ENCODE results near the gene SERPINB1. TPM values are rescaled to one million over a fixed set of nuclear protein-coding genes. Genes with fewer than 3 reads are reported as not detected.
"Not testable (repeated sequence)": the region's sequence is repeated elsewhere in the genome, so short reads cannot be mapped to it uniquely, and the experiment has no call there.

The SERPINB1 gene
- total RNA-seq, 2 donors from 2014 or later, result 103 to 275 TPM

GRCh38 chr6:2860706-2861059, 19.0 kb upstream of the SERPINB1 start:
- Mint-ChIP-seq H3K4me3 (peak overlapping the region; percentile 86), H3K4me1 (ENCODE audit: low read depth in 2 of 2) (peaks cover 53 to 71% of the 10 kb centered on the region in 2 donors), H3K27ac (peak overlapping the region; percentile 91 to 99)
- not testable (repeated sequence) for DNase-seq (ENCODE audit: low spot score); H3K27me3 Mint-ChIP-seq; H3K36me3 Mint-ChIP-seq; H3K9me3 Mint-ChIP-seq; ATAC-seq

- H3K4me3 Mint-ChIP-seq, result peak overlapping the region; percentile 94
- H3K36me3 Mint-ChIP-seq; H3K27me3 Mint-ChIP-seq; ATAC-seq; DNase-seq (ENCODE audit: low spot score); H3K9me3 Mint-ChIP-seq: not testable (repeated sequence)
- peaks cover 59 to 76% of the 10 kb centered on the region in 2 donors for H3K4me1 Mint-ChIP-seq (ENCODE audit: low read depth in 2 of 2)
- H3K27ac Mint-ChIP-seq, result peak overlapping the region; percentile 98 to 99
Observed at GRCh38 chr6:2859798-2860705, 18.4 kb upstream of the SERPINB1 start.

DNA sequence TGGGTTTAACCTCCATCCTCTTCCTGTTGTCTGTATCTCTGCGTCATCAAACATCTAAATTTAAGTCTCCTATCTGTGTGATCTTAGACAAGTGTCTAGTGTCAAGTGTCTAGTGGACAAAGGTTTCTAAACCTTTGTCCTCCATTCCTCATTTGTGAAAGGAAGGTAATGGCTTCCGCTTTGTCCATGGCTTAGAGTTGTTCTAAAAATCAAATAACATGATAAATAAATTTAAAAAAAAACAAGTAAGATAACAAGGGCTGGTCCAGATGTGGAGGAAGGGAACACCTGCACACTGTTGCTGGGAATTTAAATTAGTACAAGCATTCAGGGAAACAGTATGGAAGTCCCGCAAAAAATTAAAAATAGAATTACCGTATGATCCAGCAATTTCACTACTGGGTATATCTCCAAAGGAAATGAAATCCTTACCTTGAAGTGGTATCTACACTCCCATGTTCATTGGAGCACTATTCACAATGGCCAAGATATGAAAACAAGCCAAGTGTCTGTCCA, 17.6 kb upstream of the SERPINB1 start:
- peaks cover 67 to 84% of the 10 kb centered on the region in 2 donors for H3K4me1 Mint-ChIP-seq (ENCODE audit: low read depth in 2 of 2)
- ATAC-seq (no peak), DNase-seq (ENCODE audit: low spot score) (no peak)
- H3K27me3 Mint-ChIP-seq, result no peaks in the 10 kb centered on the region
- H3K9me3 Mint-ChIP-seq, result no peaks in the 10 kb centered on the region
- H3K4me3 Mint-ChIP-seq, result peak overlapping the region; percentile 94
- H3K36me3 Mint-ChIP-seq, result peaks cover 9% of the 10 kb centered on the region
- H3K27ac Mint-ChIP-seq, result peak overlapping the region; percentile 98 to 99

DNA sequence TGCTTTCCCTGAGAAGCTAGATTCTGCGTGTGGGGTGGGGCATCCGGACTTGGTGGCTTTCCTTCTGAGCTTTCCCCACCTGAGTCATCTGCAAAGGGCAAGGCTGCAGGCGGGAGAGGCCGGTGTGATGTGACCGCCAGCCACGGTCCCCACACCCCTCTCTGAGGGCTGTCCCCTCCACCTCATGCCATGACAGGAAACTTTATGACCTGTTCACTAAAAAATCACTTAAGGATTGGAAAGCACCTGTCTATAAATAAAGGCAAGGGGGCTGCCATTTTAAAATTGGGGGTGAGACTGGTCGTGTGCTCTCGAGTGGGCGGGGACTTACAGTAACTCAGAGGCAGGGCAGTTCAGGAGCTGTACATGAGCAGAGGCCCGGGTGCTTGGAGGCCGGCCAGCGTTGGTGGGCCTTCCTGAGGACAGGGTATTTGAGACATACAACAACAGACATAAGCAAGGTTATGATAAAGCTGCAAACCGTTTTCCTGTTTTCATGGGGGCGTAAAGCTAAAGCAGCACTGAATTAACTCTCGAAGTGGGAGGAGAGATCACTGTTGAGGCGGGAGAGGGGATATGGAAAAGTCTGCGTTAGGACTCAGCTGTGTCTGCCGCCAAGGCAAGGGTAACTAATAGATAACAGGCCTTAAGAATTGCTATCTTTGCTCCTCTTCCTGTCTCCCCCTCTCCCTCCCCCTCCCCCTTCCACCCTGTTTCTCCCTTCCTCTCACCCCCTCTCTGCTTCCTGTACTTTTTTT, 16.1 kb upstream of the SERPINB1 start:
- H3K27ac Mint-ChIP-seq, result peak overlapping the region; percentile 98 to 99
- peak overlapping the region; percentile 94 for H3K4me3 Mint-ChIP-seq
- peaks cover 9% of the 10 kb centered on the region for H3K36me3 Mint-ChIP-seq
- DNase-seq (ENCODE audit: low spot score) (peak; percentile 95), ATAC-seq (peak; percentile 84 to 89)
- H3K27me3 Mint-ChIP-seq, result no peaks in the 10 kb centered on the region
- peaks cover 79 to 89% of the 10 kb centered on the region in 2 donors for H3K4me1 Mint-ChIP-seq (ENCODE audit: low read depth in 2 of 2)
- H3K9me3 Mint-ChIP-seq, result no peaks in the 10 kb centered on the region

- DNase-seq (ENCODE audit: low spot score) (no peak), ATAC-seq (no peak)
- Mint-ChIP-seq H3K27ac (peak overlapping the region; percentile 98 to 99), H3K4me3 (peak overlapping the region; percentile 94), H3K36me3 (peaks cover 9% of the 10 kb centered on the region), H3K4me1 (ENCODE audit: low read depth in 2 of 2) (peaks cover 84 to 89% of the 10 kb centered on the region in 2 donors), H3K27me3 (no peaks in the 10 kb centered on the region), H3K9me3 (no peaks in the 10 kb centered on the region)
Observed at GRCh38 chr6:2857185-2857579, 15.5 kb upstream of the SERPINB1 start.

DNA sequence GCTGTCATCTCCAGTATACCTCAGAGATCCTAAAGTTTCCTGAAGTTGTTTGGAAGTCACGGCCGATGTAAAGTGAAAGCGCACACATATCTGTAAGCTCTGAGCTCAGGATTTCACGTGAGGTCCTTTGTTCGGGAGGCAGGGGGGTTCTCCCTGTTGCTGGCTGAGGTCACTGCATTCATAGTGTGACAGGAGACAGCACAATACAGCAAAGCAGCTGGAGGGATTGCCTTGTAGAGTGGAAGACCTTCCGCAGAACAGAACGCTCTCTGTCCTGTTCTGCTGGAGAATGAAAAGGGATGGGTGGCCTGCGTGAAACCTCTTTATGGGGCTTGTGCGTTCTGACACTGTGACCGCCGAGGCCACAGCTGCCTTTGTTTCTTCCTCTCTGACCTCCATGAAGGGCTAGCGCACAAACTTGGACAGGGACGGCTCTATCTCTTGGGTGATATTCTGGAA, 13.4 kb upstream of the SERPINB1 start:
- ATAC-seq (no peak), DNase-seq (ENCODE audit: low spot score) (no peak)
- peak overlapping the region; percentile 98 to 99 for H3K27ac Mint-ChIP-seq
- H3K9me3 Mint-ChIP-seq, result no peaks in the 10 kb centered on the region
- no peaks in the 10 kb centered on the region for H3K36me3 Mint-ChIP-seq
- peak overlapping the region; percentile 94 for H3K4me3 Mint-ChIP-seq
- peaks cover 72 to 74% of the 10 kb centered on the region in 2 donors for H3K4me1 Mint-ChIP-seq (ENCODE audit: low read depth in 2 of 2)
- no peaks in the 10 kb centered on the region for H3K27me3 Mint-ChIP-seq

- peak overlapping the region; percentile 98 to 99 for H3K27ac Mint-ChIP-seq
- peaks cover 70 to 71% of the 10 kb centered on the region in 2 donors for H3K4me1 Mint-ChIP-seq (ENCODE audit: low read depth in 2 of 2)
- DNase-seq (ENCODE audit: low spot score) (peak; percentile 71), ATAC-seq (peak; percentile 15 to 52)
- peak overlapping the region; percentile 94 for H3K4me3 Mint-ChIP-seq
- no peaks in the 10 kb centered on the region for H3K36me3 Mint-ChIP-seq
- no peaks in the 10 kb centered on the region for H3K27me3 Mint-ChIP-seq
- H3K9me3 Mint-ChIP-seq, result no peaks in the 10 kb centered on the region
Observed at GRCh38 chr6:2854396-2854982, 12.8 kb upstream of the SERPINB1 start.

DNA sequence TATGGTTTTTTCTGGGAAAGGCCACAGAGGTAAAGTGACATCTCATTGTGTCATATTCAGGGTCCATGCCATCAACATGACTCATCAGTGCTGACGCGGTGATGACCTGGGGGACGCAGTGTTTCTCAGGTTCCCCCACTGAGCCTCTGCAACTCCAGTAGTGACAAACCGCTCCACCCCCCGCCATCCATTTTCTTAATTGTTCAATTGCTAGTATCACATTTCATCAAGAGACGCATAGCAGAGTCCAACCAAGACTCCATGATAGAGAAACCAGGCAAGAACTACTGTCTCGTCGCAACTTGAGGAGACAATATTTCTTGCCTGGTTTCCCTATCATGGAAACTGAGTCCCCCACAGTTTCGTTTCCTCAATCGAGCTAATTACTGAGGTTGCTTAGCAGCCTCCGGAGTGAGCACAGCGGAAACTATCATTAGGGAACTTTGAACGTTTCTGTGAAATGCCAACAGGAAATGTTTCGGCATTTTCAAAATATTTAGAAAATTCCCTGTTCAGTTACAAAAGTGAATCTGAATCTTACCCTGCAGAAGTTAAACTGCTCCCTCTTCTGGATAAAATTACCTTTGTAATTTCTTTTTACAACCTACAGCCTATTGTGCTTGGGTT, 12.2 kb upstream of the SERPINB1 start:
- peak overlapping the region; percentile 98 to 99 for H3K27ac Mint-ChIP-seq
- ATAC-seq, result peak; percentile 74 to 78
- peaks cover 67 to 70% of the 10 kb centered on the region in 2 donors for H3K4me1 Mint-ChIP-seq (ENCODE audit: low read depth in 2 of 2)
- no peaks in the 10 kb centered on the region for H3K27me3 Mint-ChIP-seq
- H3K4me3 Mint-ChIP-seq, result peak overlapping the region; percentile 94
- H3K36me3 Mint-ChIP-seq, result no peaks in the 10 kb centered on the region
- H3K9me3 Mint-ChIP-seq, result no peaks in the 10 kb centered on the region
- peak; percentile 91 for DNase-seq (ENCODE audit: low spot score)

- Mint-ChIP-seq H3K27ac (peak overlapping the region; percentile 98 to 99), H3K4me1 (ENCODE audit: low read depth in 2 of 2) (peaks cover 67 to 70% of the 10 kb centered on the region in 2 donors), H3K4me3 (peak overlapping the region; percentile 94)
- not testable (repeated sequence) for DNase-seq (ENCODE audit: low spot score); H3K27me3 Mint-ChIP-seq; H3K36me3 Mint-ChIP-seq; ATAC-seq; H3K9me3 Mint-ChIP-seq
Observed at GRCh38 chr6:2853378-2853768, 11.7 kb upstream of the SERPINB1 start.

GRCh38 chr6:2852921-2853322, 11.3 kb upstream of the SERPINB1 start:
- Mint-ChIP-seq H3K4me3 (peak overlapping the region; percentile 94), H3K36me3 (no peaks in the 10 kb centered on the region), H3K4me1 (ENCODE audit: low read depth in 2 of 2) (peaks cover 67 to 70% of the 10 kb centered on the region in 2 donors), H3K9me3 (no peaks in the 10 kb centered on the region), H3K27ac (peak overlapping the region; percentile 98 to 99), H3K27me3 (no peaks in the 10 kb centered on the region)
- ATAC-seq (no peak), DNase-seq (ENCODE audit: low spot score) (no peak)

GRCh38 chr6:2852514-2852855, 10.8 kb upstream of the SERPINB1 start:
- H3K27ac Mint-ChIP-seq, result peak overlapping the region; percentile 98 to 99

GRCh38 chr6:2851727-2852513, 10.3 kb upstream of the SERPINB1 start:
- H3K27me3 Mint-ChIP-seq, result no peaks in the 10 kb centered on the region
- H3K27ac Mint-ChIP-seq, result peak overlapping the region in 1 of 2 donors; percentile 99
- H3K4me1 Mint-ChIP-seq (ENCODE audit: low read depth in 2 of 2), result peaks cover 63% of the 10 kb centered on the region in 2 donors
- no peaks in the 10 kb centered on the region for H3K36me3 Mint-ChIP-seq
- H3K9me3 Mint-ChIP-seq, result no peaks in the 10 kb centered on the region
- ATAC-seq (no peak), DNase-seq (ENCODE audit: low spot score) (no peak)
- no peak overlapping the region for H3K4me3 Mint-ChIP-seq

More at GRCh38 chr6:2852514-2852855, 10.8 kb upstream of the SERPINB1 start:
- no peaks in the 10 kb centered on the region for H3K27me3 Mint-ChIP-seq
- H3K9me3 Mint-ChIP-seq, result no peaks in the 10 kb centered on the region
- DNase-seq (ENCODE audit: low spot score) (no peak), ATAC-seq (no peak)
- H3K36me3 Mint-ChIP-seq, result no peaks in the 10 kb centered on the region
- H3K4me1 Mint-ChIP-seq (ENCODE audit: low read depth in 2 of 2), result peaks cover 65 to 66% of the 10 kb centered on the region in 2 donors
- H3K4me3 Mint-ChIP-seq, result peak overlapping the region; percentile 94
